Adrenal gland (tissue), 12 donors: Measurements from ENCODE around the gene LRRC8C. TPM values are rescaled to one million over a fixed set of nuclear protein-coding genes. Genes with fewer than 3 reads are reported as not detected.

Source experiments
- DNase-seq, 7 donors: peaks; one replicate each; pipeline ENCODE4 v3.0.0-alpha.2; 2019 to 2020
- H3K27ac ChIP-seq, 5 donors: fragments of 200-600 bp; sonication (generic) in 4 of 5; 1 replicate in 3 of 5; 2 replicates in 2 of 5; pipeline versions ENCODE4 v1.5.1 to v1.8.0; 2016 to 2020; ENCODE audit warnings: mild to moderate bottlenecking in 1 of 5
- H3K27me3 ChIP-seq: fragments of 200-600 bp; 2 replicates; pipeline ENCODE4 v1.8.0; 2021
- H3K36me3 ChIP-seq, 2 donors: fragments of 200-600 bp; replicated peaks in 1 of 2; 1 replicate in 1 of 2; 2 replicates in 1 of 2; pipeline versions ENCODE4 v1.5.1 to v1.8.0; 2018 to 2022
- H3K4me1 ChIP-seq, 2 donors: fragments of 200-600 bp; replicated peaks in 1 of 2; 1 replicate in 1 of 2; 2 replicates in 1 of 2; pipeline versions ENCODE4 v1.5.1 to v1.8.0; 2018 to 2021
- H3K4me3 ChIP-seq, 4 donors: fragments of 200-600 bp; sonication (generic) in 3 of 4; one replicate each; pipeline ENCODE4 v1.5.1; 2016 to 2018
- H3K9me3 ChIP-seq, 3 donors: fragments of 200-600 bp; sonication (generic) in 1 of 3; replicated peaks in 1 of 3; 1 replicate in 2 of 3; 2 replicates in 1 of 3; pipeline versions ENCODE4 v1.5.1 to v1.8.0; 2016 to 2021
- CTCF ChIP-seq, 6 experiments: fragments of 450-650 bp in 4 of 6; fragments of 200-600 bp in 2 of 6; sonication (generic) in 1 of 6; IDR thresholded peaks; 1 replicate in 5 of 6; 2 replicates in 1 of 6; pipeline versions ENCODE4 v1.5.1 to v1.8.0; 2016 to 2021; ENCODE audit warnings: antibody characterized with exemption in 6 of 6, mild to moderate bottlenecking in 2 of 6, moderate library complexity in 1 of 6
- POLR2A ChIP-seq, 2 donors: fragments of 450-650 bp; IDR thresholded peaks; one replicate each; pipeline ENCODE4 v1.6.1; 2017; ENCODE audit warnings: antibody characterized with exemption in 2 of 2, mild to moderate bottlenecking in 2 of 2, moderate library complexity in 1 of 2
- WGBS, 4 donors: extraction: QIAGEN DNeasy Blood & Tissue Kit in 2 of 4; methylation state at CpG; one replicate each; pipeline versions ENCODE4 v1.1.5 to v1.1.7; 2013 to 2017; 5-methylcytosine and 5-hydroxymethylcytosine counted together
- intact Hi-C, 2 donors: fragments of 100-400 bp; cut with DNase I; formaldehyde crosslinking; loops; one replicate each; pipeline versions ENCODE4 v1.14.1 to v1.15.0; 2022 to 2023
- polyA plus RNA-seq, 3 donors: library from polyadenylated mRNA; stranded (reverse); fragments of 200-250 nt in 2 of 3; fragments of 350-450 nt in 1 of 3; fragmentation: Illumina TruSeq in 1 of 3; extraction: RNeasy Lipid Tissue Mini Kit (QIAGEN cat#74804) in 1 of 3; gene quantifications; one replicate each; pipeline ENCODE4 v1.2.3, GENCODE V29; 2013 to 2014
- total RNA-seq, 9 donors: library from RNA; depleted of rRNA in 4 of 9; stranded (reverse); fragments of >200 nt in 4 of 9; fragments of 120-200 nt in 1 of 9; fragmentation: NEBNext Ultra II Directional in 1 of 9; extraction: Animal tissue kit (Norgen Biotek cat#: 25700) in 1 of 9; gene quantifications; one replicate each; pipeline versions ENCODE4 v1.1.0 to v1.2.4, GENCODE V29; 2013 to 2023
- donor health status: healthy with polysubstance abuse.
- donor health status: Bipolar disorder and iron deficiency.
- donor health status: DM: yes; HTN: yes; CAD: no.
- donor health status: DM: no; HTN: no; CAD: no.
- donor health status: DM: no; HTN: no; CAD: no.
- donor health status: DM: yes; HTN: yes; CAD: no.

Gene LRRC8C
- total and polyA plus RNA-seq, 12 donors: 6.5 to 33.6 (median 11.9) TPM

- Histone ChIP-seq H3K4me1 (peaks cover 10 to 49% of the 10 kb centered on the region in 2 donors), H3K27me3 (no peaks in the 10 kb centered on the region), H3K36me3 (no peaks in the 10 kb centered on the region), H3K9me3 (no peaks in the 10 kb centered on the region), H3K4me3 (no peak overlapping the region), H3K27ac (no peak overlapping the region)
- intact Hi-C loops: loop anchor here in 1 of 2 donors (10.0 kb wide), 1 partner anchor 61 kb away; the partner anchor contains the start of gene LRRC8C
- TF ChIP-seq CTCF (IDR thresholded peaks at IDR 0.05) (no peak), POLR2A (IDR thresholded peaks at IDR 0.05) (no peak)
- DNase-seq: no peak
Observed at GRCh38 chr1:89695847-89696246, 62.9 kb downstream of the LRRC8C start.

GRCh38 chr1:89697383-89697782 is 64.5 kb downstream of the LRRC8C start:
- no peaks in the 10 kb centered on the region for H3K36me3 ChIP-seq
- H3K27me3 ChIP-seq: no peaks in the 10 kb centered on the region
- intact Hi-C loops: loop anchor here in 1 of 2 donors (10.0 kb wide), 1 partner anchor 63 kb away; the partner anchor contains the start of gene LRRC8C
- no peak overlapping the region for H3K27ac ChIP-seq
- no peak for TF ChIP-seq POLR2A (IDR thresholded peaks at IDR 0.05)
- TF ChIP-seq CTCF (IDR thresholded peaks at IDR 0.05): no peak
- peaks cover 10 to 43% of the 10 kb centered on the region in 2 donors for H3K4me1 ChIP-seq
- H3K9me3 ChIP-seq: no peaks in the 10 kb centered on the region
- 19 to 32% (median 21%) methylated on average over 1 of the region's 1 CpG for WGBS, 4 donors
- no peak for DNase-seq
- no peak overlapping the region for H3K4me3 ChIP-seq

- H3K4me3 ChIP-seq: no peak overlapping the region
- H3K9me3 ChIP-seq: no peaks in the 10 kb centered on the region
- no peak for DNase-seq
- no peaks in the 10 kb centered on the region for H3K36me3 ChIP-seq
- H3K27ac ChIP-seq: no peak overlapping the region
- peaks cover 10 to 36% of the 10 kb centered on the region in 2 donors for H3K4me1 ChIP-seq
- no peaks in the 10 kb centered on the region for H3K27me3 ChIP-seq
- 71 to 74% (median 73%) methylated on average over 3 of the region's 3 CpGs for WGBS, 4 donors
- TF ChIP-seq CTCF (IDR thresholded peaks at IDR 0.05) (no peak), POLR2A (IDR thresholded peaks at IDR 0.05) (no peak)
- intact Hi-C loops: loop anchor here in 1 of 2 donors (10.0 kb wide), 1 partner anchor 63 kb away; the partner anchor contains the start of gene LRRC8C
Observed at GRCh38 chr1:89698020-89698560, 65.2 kb downstream of the LRRC8C start.

- no peak for DNase-seq
- no peaks in the 10 kb centered on the region for H3K36me3 ChIP-seq
- WGBS, 4 donors: 67 to 84% (median 72%) methylated on average over 1 of the region's 1 CpG
- H3K9me3 ChIP-seq: no peaks in the 10 kb centered on the region
- intact Hi-C loops: loop anchor here in 1 of 2 donors (10.0 kb wide), 1 partner anchor 64 kb away; the partner anchor contains the start of gene LRRC8C
- no peak overlapping the region for H3K4me3 ChIP-seq
- TF ChIP-seq CTCF (IDR thresholded peaks at IDR 0.05) (no peak), POLR2A (IDR thresholded peaks at IDR 0.05) (no peak)
- H3K27me3 ChIP-seq: no peaks in the 10 kb centered on the region
- H3K4me1 ChIP-seq: peaks cover 10 to 32% of the 10 kb centered on the region in 2 donors
- no peak overlapping the region for H3K27ac ChIP-seq
Observed at GRCh38 chr1:89698624-89699023, 65.7 kb downstream of the LRRC8C start.
